SK-N-SH (cell line): ENCODE data around the gene ZFHX3.

Experiments
- CTCF ChIP-seq: fragments of 200-600 bp; sonication (generic); IDR thresholded peaks from 2 replicates; pipeline ENCODE4 v1.6.1; 2017; ENCODE audit warnings: antibody characterized with exemption, mild to moderate bottlenecking, moderate library complexity
- GATA2 ChIP-seq: sonication (generic); formaldehyde crosslinking; IDR thresholded peaks from 2 replicates; pipeline ENCODE4 v1.5.0; 2020; ENCODE audit warnings: mild to moderate bottlenecking, missing genetic modification reagents
- IRF3 ChIP-seq: fragments of 150-350 bp; IDR thresholded peaks from 2 replicates; pipeline ENCODE4 v1.6.1; 2016; ENCODE audit warnings: mild to moderate bottlenecking, low read depth, low read length
- MAX ChIP-seq: IDR thresholded peaks from 2 replicates; pipeline ENCODE4 v1.4.0; 2012; ENCODE audit warnings: low read depth
- POLR2AphosphoS5 ChIP-seq: IDR thresholded peaks from 2 replicates; pipeline ENCODE4 v1.6.1; 2012; ENCODE audit warnings: low read depth, low read length
- TAF1 ChIP-seq: IDR thresholded peaks from 2 replicates; pipeline ENCODE4 v1.6.1; 2012; ENCODE audit warnings: low read depth, mild to moderate bottlenecking, low read length, moderate library complexity, borderline replicate concordance

DNA sequence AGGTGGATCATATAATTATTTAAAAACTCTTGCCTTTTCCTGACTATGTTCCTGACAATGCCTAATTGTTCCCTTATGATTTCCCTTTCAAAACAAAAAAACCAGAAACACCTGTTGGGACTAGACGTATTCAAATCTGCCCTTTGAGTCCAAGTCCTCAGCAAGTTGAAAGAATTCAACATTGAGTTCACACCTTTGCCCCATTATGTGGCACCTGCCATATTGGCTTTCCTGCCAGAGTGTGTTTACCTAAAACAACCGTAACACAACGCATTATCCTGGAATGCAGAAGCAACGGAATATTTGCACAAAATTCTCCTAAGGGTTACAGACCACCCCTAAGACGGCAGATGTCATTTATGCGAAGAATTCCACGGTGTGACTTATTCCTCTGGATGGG is 105.9 kb downstream of the ZFHX3 start:
- TF ChIP-seq CTCF (no peak), POLR2AphosphoS5 (no peak), IRF3 (no peak), MAX (no peak), GATA2 (CRISPR knock-in tag) (no peak), TAF1 (no peak)
